ENCODE data around the gene SCN4A. TPM values are rescaled to one million over a fixed set of nuclear protein-coding genes. Genes with fewer than 3 reads are reported as not detected.
"Not testable (repeated sequence)": the region's sequence is repeated elsewhere in the genome, so short reads cannot be mapped to it uniquely, and the experiment has no call there.

SCN4A gene
- 0.32 TPM for total RNA-seq
- long read RNA-seq, partial matches to known transcripts, result 0 of 1 reads
- long read RNA-seq, other reads (novel, unspliced or antisense), result 1 of 1 reads

DNA sequence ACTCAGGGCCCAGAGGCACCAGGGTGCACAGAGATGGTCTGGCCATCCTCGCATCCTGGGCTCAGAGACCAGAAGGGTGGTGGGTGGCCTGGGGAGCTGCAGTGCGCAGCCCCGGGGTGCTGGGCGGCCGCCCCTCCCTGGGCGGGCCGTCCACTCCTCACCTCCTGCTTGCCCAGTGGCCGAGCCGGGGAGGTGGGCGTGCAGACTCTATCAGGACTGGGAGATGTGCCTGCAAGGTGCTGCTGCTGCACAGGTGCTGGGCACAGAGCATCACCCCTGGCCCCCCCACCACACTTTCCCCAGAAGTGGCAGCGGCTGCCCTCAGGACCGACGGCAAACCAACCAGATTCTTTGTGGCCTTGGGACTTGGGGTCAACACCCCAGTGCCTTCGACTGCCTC, at the start of gene SCN4A:
SCN4A (minus strand) TSS at position 123 of the 400 bp plus-strand sequence; CDS start at position 46, 77 bp downstream.
- DNase-seq (no peak), ATAC-seq (no peak)
- intact Hi-C loops (cut with micrococcal nuclease), result no loop called here

DNA sequence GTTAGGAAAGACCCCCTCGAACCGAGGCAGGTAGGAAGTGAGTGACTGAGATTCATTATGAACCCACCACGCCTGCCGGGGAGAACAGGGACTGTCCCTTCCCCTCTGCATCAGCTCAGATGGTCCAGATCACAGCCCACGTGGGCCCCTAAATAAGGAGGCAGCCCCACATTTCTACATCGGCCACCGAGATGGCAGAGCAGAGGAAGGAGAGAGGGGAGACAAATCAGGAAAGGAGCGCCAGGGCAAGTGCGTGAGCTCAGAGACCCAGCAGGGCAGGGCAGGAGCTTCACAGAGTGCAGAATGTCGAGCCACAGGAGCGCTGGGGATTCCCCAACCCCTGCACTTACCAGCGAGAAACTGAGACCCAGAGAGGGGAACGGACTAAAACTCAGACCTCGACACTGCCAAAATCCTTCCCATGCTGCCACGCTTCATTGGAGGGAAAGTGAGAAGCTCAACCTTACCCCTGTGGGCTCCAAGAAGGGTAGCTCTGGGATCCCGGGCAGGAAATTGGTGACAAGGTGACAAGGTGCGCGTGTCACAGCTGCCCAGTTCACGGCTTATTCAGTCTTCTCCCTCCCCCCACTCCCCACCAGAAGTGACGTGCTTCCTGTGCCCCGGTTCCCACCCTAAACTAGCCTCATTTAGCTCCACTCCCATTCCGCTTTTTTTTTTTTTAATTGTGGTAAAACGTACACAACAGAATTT, 47.5 kb upstream of the SCN4A start, which contains the start of gene ICAM2:
ICAM2 (minus strand) TSS at position 578 of the 711 bp plus-strand sequence. CDS start 13,942 bp downstream, outside the sequence.
- peak; percentile 89 for ATAC-seq
- intact Hi-C loops (cut with micrococcal nuclease), result no loop called here
- peak; percentile 67 for DNase-seq

GRCh38 chr17:64019551-64019961, 46.8 kb upstream of the SCN4A start:
- DNase-seq; intact Hi-C loops (cut with micrococcal nuclease); ATAC-seq: not testable (repeated sequence)

DNA sequence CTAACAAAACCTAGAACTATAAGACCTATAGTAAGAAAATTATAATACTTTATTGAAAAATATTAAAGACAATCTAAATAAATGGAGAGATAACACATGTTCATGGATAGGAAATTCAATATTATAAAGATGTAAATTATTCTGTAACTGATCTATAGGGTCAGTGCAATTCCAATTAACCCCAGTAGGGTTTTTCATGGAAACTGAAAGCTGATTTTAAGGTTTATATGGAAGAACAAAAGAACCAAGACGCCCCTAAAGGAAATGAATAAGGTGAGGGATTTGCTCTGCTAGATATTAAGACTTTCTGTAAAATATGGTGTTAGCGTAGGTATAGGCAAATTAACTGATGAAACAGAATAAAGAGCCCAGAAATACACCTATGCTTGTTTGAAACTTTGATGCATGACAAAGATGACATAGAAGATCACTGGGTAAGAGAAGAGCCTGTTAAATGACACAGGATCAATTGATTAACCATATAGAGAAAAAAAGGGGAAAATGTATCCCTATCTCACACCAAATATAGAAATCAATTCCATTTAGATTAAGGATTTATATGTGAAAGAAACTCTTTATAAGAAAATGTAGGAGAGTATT, 44.8 kb upstream of the SCN4A start:
- DNase-seq (no peak), ATAC-seq (no peak)
- intact Hi-C loops (cut with micrococcal nuclease), result no loop called here

GRCh38 chr17:64016974-64017373, 44.3 kb upstream of the SCN4A start:
- DNase-seq (no peak), ATAC-seq (no peak)
- intact Hi-C loops (cut with micrococcal nuclease), result no loop called here

DNA sequence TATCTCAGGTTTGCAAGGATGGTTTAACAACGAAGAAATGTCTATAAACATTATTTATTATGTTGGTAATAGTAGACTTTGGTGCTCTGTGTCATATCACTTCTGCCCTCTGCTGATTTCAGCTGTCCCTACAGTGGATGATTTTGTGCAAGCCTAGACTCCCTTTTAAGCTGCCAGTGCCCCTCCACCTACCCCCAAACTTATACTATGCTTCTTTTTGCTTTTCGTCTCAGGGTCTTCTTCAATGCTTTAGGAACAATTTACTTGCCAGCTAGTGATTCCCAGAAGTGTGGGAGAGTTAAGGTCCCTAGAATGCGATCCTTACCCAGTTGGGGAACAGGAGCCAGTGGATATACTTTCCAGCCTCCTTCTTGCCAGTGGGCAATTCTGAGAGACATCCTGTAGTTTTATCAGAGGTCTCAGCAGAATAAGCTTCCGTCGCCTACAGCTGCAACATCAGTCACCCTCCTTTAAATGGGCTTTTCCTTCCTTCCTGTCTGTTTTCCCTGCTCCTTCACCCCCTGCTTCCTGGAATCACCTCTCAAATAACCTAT, 43.6 kb upstream of the SCN4A start:
- intact Hi-C loops (cut with micrococcal nuclease), result no loop called here

GRCh38 chr17:64015447-64015846, 42.7 kb upstream of the SCN4A start:
- no peak for ATAC-seq
- intact Hi-C loops (cut with micrococcal nuclease), result no loop called here
- no peak for DNase-seq

More for the DNA sequence above, 43.6 kb upstream of the SCN4A start:
- DNase-seq (no peak), ATAC-seq (no peak)

- ATAC-seq, result no peak
- intact Hi-C loops (cut with micrococcal nuclease), result no loop called here
- DNase-seq, result no peak
These were observed 37.1 kb upstream of the SCN4A start for GRCh38 chr17:64009571-64010402.

GRCh38 chr17:64008830-64009229, 36.1 kb upstream of the SCN4A start:
- no peak for ATAC-seq

DNA sequence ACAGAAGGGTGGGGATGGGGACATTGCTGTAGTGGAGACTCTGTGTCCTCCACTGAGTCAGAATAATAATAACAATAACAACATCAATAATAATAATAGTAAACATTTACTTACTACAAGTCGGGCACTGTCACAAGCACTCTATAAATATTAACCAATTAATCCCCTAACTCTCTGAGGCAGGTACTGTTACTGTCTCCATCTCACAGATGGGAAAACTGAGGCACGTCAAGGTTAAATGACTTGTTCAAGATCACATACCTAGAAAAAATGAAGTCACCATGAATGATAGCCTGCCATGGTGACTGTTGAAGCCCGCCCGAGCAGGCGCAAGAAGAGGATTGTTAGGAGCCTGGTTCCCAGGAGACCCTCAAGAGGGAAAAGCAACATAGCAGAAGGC, 35.6 kb upstream of the SCN4A start:
- intact Hi-C loops (cut with micrococcal nuclease), result no loop called here
- ATAC-seq, result no peak
- no peak for DNase-seq

More at GRCh38 chr17:64008830-64009229, 36.1 kb upstream of the SCN4A start:
- DNase-seq, result no peak
- intact Hi-C loops (cut with micrococcal nuclease), result no loop called here

DNA sequence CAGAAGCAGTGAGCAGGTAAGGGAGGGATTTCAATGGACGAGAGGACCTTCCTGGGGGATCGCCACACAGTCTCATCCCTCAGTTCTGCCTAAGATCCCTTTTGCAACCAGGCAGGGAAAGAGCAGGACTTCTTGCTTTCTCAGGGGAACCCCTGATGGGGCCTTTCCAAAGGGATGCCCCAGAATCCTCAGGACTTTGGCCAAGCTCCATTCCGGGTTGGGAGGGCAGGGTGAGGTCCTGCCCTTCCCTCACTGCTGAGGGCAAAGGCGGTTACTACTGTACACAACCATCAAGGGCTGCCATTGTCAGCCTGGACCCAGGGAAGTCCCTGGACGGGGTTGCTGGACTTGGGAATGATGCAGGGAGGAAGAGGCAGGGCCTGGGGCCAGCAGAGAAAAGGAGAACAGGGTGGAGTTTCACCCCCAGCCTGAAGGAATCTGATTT, 35.1 kb upstream of the SCN4A start:
- ATAC-seq (peak; percentile 31), DNase-seq (no peak)
- intact Hi-C loops (cut with micrococcal nuclease), result no loop called here

- ATAC-seq; DNase-seq; intact Hi-C loops (cut with micrococcal nuclease): not testable (repeated sequence)
These were observed 34.5 kb upstream of the SCN4A start for GRCh38 chr17:64007089-64007837.

DNA sequence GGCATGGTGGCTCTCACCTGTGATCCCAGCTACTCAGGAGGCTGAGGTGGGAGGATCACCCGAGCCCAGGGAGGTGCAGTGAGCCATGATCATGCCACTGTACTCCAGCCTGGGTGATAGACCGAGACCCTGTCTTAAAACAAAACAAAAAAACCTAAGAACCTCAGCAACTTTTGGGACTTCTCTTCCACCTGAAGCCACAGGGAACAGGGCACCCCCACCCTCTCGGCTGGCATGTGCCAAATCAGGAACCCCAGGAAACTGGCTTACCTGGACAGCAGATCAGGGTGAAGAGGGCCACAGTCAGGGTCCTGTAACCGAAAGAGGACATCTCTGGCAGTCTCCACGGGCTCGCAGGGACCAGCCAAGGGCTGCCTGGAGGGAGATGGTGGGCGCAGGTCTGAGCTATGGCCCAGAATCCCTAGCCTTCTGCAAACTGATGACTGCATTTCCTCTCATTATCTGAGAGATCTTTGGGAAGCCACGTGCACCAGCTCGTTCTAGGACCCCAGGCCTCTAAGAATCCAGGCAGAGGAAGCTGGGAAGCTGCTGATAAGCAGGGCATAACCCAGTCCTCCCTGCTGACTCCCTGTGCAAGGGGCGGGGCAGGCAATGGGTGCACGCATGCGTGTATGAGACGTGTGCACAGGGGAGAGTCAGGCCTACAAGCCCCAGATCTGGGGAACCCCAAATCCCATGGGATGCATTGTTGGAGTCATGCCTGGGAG, 33.8 kb upstream of the SCN4A start:
- ATAC-seq (peak; percentile 84), DNase-seq (peak; percentile 79)
- intact Hi-C loops (cut with micrococcal nuclease), result no loop called here

DNA sequence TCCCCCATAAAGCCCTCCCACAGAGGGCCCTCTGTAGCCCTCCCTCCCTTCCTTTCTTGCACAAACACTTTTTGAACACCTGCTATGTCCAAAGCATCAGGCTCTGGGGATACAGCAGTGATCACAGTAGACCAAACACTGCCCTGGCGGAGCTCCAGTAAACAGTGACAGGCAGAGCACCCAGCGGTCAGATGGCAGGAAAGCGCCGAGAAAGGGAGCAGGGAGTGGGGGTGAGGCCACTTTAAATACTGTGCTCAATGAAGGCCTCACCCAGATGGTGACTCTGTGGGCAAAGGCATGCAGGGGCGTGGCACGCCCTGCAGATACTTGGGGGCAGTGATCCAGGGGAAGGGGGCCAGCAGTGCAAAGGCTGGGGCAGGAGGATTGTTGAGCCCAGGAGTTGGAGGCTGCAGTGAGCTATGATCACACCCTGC, 33.0 kb upstream of the SCN4A start:
- intact Hi-C loops (cut with micrococcal nuclease), result no loop called here
- ATAC-seq, result no peak
- no peak for DNase-seq

- ATAC-seq (no peak), DNase-seq (no peak)
- intact Hi-C loops (cut with micrococcal nuclease), result no loop called here
These were observed 32.4 kb upstream of the SCN4A start for GRCh38 chr17:64004903-64005733.

- DNase-seq (no peak), ATAC-seq (no peak)
- intact Hi-C loops (cut with micrococcal nuclease), result no loop called here
These were observed 31.6 kb upstream of the SCN4A start for GRCh38 chr17:64004218-64004770.
